HL-60/S4 treated with phorbol 12-myristate 13-acetate at 8.2 ng/mL for 4 days and 3 days (cell line): ENCODE results near the gene FOXF1.

Experiments used
- in situ Hi-C: fragments of 300-500 bp; cut with MboI; formaldehyde crosslinking; loops from 2 replicates; pipeline ENCODE4 v1.15.0; 2022; ENCODE audit warnings: low sequenced_read_pairs

FOXF1 gene

DNA sequence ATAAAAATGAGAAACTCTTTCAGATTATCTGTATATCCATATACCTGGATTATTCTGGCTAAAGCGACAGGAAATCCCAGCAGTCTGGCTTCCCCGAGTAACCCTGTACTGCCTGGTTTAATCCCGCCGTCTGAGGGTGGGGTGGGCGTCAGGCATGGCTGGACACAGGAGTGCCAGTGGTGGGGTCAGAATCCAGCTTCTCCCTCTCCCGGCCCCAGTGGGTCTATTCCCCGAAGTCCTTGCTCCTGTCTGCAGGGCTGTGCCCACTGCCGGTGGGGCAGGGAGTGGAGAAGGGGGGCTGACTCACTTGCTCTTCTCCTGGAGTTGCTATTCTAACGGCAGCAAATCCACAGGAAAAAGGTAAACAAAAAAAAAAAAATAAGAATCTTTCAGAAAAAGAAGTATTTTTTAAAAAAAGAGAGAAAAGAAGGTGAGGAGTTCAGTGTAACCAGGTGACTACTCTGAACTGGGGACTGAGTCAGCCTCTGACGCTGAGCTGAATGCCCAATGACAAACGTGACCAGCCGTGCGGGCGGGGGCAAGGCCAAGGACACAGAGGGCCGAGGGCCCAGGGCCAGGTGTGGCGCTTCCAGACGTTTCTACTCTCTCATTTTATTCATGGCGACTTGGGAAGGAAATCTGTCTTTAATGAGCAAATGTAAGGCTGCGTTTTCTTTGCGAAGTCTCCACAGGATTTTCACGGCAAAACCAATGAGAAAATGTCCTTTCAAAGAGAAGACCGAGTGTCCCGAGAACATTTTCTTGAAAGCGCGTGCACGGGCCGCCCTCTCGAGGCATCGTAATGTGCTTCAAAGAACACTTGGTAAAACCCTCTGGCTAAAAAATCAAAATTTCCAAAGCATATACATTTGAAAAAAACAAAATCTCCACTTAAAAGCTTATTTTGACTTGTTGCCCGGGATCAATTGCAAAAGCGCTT is 20.2 kb downstream of the FOXF1 start:
- in situ Hi-C loops, result no loop called here

GRCh38 chr16:86531191-86531545 is 20.8 kb downstream of the FOXF1 start:
- in situ Hi-C loops, result no loop called here

- in situ Hi-C loops, result no loop called here
Observed at GRCh38 chr16:86531641-86532525, 21.6 kb downstream of the FOXF1 start.

GRCh38 chr16:86532526-86532815 is 22.1 kb downstream of the FOXF1 start:
- in situ Hi-C loops, result no loop called here

DNA sequence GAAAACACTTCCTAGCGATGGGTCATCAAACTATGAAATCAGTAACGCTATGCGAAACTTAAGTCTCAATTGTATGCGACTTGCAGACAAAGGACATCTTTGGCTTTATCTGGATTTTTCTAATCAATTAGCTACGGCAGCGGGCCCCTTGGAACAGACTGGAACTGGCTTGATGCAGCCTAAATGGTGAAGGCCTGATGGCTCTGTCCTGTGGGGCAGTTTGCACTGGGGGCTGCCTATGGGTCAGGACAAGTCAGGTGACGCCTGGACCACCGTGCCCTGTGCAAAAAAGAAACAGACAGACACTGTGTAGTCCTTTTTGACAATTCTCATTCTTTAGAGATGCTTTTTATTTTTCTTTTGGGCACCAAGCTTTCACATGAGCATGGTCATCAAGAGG is 22.7 kb downstream of the FOXF1 start:
- in situ Hi-C loops, result no loop called here

DNA sequence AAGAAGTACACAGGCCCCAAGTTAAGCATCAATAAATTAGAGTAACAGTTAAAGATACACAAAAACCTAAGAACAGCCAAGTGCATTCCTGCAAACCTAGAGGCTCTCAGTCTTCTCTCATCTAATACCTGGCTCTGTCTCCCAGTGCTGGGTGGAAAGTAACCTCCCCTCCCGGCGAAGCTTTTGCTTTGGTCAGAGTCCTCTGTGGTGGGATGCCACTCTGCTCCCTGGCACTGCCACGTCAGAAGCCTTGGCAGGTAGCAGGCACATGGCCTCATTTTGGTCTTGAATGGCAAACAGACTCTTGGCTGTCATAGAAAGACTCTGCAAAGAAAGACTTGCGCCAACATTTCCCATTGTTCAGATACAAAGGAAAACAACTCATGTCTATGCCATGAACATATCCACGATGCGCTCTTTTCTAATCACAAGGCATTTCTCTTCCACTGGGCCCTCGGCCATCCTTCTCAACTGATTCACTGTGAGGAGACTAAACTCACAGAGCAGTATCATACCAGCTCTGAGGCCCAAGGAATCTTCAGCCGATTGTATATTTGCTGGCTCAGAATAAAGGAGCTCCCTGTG is 23.5 kb downstream of the FOXF1 start:
- in situ Hi-C loops, result no loop called here

DNA sequence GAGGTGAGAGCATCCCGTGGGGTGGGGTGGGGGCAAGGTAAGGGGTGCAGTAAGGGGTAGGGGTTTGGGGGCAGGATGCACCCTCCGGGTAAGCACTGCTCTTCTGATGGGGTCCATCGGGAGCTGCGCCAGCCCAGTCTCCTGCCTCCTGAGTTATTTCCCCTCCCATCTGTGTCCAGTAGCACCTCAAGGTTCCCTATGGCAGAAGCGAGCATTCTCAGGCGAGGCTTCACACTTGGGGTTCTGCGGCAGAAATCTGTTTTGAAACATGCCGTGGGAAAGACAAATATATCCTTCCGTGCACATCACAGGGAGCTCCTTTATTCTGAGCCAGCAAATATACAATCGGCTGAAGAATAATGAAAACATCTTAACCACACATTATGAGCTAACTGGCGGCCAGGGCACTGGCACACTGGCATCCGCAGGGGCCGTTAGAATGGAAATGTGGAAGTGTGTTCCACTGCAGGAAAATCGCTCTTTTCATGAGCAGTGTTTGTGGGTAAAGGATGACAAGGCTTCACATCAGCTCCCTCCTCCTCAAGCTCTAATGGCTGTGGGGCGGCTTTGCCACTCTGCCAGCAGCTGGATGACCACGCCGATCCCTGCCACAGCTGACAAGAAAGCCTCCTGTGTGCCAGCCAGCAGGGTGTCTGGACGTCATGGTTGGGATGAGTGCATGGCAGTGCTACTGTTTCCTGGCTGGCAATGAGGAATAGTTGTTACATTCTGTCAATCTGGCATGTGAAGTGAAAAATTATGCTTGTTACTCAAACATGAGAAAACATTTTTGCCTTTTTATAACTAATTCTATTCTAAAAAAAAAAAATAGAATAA is 24.7 kb downstream of the FOXF1 start:
- in situ Hi-C loops, result no loop called here

DNA sequence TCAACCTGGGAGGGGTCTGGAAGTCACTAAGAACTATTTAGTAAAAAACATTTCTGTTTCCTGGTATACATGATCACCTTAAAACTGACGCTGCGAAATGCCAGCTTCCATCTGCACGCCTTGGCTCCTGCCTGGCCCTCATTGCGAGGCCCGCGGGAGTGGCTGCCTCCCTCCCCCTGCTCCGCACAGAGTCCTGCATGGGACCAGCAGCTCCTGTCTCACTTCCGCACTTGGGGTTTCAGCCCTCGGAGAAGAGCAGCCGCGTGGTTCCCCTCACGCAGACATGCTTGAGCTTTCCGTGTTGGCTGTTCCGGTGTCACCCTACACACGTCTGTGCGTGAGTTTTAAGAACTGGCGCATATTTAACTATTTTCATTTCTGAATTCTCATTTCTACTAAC is 26.3 kb downstream of the FOXF1 start:
- in situ Hi-C loops, result no loop called here

DNA sequence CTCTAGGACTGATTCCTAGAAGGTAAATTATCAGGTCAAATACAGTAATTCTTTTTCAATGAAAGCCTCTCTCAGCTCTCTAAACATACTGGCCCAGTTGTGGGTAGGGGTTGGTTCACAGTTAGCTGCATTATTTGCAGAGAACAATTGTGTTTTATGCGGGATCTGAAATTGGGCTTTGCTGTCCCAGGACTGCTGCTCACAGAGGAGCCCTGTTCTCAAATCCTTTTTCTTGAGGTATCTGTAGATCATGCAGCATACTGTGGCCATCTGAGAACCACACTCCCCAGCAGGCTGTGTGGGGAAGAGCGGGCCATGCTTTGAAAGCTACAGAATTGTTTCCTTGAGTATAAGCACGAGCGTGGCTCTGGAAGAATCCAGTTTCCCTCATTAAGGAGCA is 27.2 kb downstream of the FOXF1 start:
- in situ Hi-C loops, result no loop called here

DNA sequence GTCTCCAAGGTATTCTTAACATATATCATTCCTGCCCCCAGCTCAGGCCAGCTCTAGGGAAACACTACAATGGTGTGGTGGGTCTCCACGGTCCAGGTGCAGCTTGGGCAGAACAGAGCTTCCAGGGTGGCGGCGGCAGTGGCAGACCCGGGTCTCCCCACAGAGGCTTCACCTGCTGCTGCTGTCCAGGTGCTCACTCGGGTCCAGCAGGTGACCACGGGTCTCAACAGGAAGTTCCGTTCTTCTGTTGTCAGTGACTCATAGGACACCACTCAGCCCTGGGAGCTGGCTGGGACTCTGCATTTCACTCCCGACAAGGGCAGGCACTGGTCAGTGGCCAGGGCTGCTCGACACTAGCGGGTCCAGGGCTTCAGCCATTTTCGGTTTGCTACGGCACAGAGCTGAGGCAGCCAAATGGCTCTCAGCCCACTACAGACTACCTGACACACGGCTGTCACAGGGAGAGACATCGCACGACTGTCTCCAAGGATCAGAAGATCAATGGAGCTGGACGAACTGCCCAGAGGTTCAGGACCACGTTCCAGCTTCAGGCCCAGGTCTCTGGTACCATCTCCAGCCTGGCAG is 28.0 kb downstream of the FOXF1 start:
- in situ Hi-C loops, result no loop called here

DNA sequence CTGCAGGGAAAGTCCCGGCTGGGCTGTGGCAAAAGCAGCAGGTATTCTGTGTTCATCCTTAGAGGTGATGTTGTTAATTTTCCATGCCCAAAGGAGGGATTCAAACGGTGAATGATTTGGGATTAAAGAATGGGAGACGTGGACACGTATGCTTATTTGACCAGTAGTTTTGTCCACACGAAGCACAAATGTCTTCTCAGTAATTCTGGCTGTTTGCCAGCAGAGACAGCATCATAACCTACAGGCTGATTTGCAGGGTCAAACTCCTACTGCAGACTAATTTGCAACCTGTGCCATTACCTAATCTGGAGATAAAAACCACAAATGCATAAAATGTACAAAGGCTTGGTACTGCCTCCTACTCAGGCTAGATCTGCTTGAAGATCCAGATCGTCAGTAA is 30.6 kb downstream of the FOXF1 start:
- in situ Hi-C loops, result no loop called here

- in situ Hi-C loops, result no loop called here
Observed at GRCh38 chr16:86541560-86541959, 31.2 kb downstream of the FOXF1 start.

- in situ Hi-C loops, result no loop called here
Observed at GRCh38 chr16:86542756-86543750, 32.7 kb downstream of the FOXF1 start.

- in situ Hi-C loops, result no loop called here
Observed at GRCh38 chr16:86545481-86545880, 35.2 kb downstream of the FOXF1 start.

- in situ Hi-C loops, result no loop called here
Observed at GRCh38 chr16:86545954-86546637, 35.8 kb downstream of the FOXF1 start.

DNA sequence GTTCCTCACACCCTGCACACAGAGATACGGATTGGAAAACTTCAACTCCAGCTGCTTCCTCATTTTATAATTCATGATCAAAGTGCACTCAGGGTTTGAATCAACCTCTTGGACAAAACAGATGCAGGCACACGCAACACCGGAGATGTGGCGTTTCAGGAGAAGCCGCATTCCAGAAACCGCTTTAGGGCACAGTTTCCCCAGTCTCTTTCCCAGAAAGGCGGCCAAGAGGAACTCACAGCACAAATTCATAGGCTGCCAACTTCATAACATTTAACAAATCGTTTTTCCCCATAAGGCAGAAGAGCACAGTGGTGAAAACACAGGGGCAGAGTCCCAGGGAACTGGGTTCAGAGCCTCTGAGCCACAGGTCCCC is 36.3 kb downstream of the FOXF1 start:
- in situ Hi-C loops, result no loop called here

DNA sequence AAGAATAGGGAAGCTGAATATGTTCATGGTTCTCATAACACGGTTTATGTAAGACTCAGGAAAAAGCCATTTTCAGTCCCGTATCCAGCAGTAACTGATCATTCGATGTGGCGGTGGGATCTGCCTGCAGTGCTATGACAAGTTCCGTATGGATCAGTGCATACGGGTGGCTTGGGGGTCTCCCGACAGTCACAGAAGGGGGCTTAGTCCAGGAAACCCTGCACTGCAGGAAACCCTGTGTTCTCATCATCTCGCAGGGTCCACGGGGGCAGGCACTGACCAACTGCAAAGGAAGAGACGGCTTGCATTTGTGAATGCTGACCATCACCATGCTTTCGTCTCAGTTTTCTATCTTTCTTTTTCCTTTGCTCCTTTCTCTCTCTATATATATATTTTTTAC is 37.0 kb downstream of the FOXF1 start:
- in situ Hi-C loops, result no loop called here

DNA sequence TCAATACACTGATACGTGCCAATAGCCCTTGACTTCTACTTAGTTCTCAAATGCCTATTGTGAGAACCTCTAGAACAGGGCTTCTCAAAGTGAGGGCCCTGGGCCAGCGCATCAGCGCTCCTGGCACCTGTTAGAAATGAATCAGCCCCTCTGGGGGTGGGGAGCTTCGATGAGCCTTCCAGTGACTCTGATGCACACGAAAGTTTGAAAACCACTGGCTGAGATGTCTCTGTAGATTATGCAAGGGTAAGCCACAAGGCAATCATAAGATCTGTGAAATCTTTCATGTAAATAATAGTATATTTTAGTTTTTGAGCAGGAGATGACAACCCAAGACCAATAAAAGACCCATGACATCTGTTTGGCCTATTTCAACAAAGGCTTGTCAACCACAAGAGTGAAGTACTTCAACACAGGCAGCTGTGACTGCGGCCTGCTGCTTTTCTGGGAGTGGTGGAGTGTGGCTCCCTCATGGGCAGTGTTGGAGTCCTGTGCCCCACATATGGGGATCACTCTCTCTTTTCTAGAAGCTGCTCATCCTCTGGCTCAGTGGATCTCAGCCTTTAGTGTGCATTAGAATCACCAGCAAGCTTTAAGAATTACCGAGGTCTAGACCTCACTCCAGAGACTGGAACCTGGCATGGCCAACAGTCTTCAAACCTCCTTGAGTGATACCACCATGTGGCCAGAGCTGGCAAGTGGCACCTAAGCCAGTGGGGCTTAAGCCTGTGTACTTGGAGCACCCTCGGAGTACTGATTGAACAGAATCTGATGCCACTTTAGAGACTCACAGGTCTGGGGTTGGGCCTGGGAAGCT is 39.0 kb downstream of the FOXF1 start:
- in situ Hi-C loops, result no loop called here
